Measurements from ENCODE around the gene TPSD1. TPM values are rescaled to one million over a fixed set of nuclear protein-coding genes. Genes with fewer than 3 reads are reported as not detected.

TPSD1 gene
- total and polyA plus RNA-seq, 2 experiments from 2014 or later, result 0.17 TPM; not detected in 1

DNA sequence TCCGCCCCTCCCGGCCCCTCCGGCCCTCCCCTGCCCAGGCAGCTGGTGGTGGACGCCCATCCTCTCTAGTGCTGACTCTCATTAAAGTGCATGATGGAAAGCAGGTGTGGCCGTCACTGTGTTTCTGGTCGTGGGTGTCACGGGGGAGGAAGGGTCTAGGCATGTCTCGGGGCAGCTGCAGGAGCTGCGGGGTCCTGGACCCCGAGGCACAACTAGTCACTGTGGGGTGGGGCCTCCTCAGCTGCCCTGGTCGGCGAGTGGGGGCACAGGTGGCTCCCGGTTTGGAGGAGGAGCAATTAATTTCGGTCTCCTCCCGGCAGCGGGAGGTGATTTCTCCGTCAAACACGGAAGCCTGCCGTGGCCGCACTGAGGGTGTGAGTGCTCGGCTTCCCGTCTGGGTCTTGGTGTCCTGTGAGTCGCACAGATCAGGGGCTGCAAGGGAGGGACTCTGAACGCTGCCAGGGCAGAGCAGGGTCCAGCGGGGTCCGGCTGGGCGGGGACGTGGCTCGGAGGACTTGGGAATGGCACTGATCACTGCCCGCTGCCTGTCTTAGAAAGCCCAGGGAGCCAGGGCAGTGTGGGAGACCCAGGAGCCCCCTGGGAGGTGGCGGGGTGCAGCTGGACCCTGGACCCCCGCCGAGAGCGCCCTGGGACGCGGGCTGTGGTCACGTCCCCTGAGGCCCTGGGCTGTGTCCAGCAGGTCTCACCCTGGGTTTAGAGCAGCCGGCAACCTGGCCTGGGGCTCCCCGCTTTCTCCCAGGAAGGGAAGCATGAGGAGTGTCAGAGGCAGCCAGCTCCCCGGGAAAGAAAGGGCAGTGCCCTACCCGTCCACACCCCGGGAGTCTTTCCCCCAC, 3.3 kb downstream of the TPSD1 start (continued):
- TF ChIP-seq, protein P1, sequence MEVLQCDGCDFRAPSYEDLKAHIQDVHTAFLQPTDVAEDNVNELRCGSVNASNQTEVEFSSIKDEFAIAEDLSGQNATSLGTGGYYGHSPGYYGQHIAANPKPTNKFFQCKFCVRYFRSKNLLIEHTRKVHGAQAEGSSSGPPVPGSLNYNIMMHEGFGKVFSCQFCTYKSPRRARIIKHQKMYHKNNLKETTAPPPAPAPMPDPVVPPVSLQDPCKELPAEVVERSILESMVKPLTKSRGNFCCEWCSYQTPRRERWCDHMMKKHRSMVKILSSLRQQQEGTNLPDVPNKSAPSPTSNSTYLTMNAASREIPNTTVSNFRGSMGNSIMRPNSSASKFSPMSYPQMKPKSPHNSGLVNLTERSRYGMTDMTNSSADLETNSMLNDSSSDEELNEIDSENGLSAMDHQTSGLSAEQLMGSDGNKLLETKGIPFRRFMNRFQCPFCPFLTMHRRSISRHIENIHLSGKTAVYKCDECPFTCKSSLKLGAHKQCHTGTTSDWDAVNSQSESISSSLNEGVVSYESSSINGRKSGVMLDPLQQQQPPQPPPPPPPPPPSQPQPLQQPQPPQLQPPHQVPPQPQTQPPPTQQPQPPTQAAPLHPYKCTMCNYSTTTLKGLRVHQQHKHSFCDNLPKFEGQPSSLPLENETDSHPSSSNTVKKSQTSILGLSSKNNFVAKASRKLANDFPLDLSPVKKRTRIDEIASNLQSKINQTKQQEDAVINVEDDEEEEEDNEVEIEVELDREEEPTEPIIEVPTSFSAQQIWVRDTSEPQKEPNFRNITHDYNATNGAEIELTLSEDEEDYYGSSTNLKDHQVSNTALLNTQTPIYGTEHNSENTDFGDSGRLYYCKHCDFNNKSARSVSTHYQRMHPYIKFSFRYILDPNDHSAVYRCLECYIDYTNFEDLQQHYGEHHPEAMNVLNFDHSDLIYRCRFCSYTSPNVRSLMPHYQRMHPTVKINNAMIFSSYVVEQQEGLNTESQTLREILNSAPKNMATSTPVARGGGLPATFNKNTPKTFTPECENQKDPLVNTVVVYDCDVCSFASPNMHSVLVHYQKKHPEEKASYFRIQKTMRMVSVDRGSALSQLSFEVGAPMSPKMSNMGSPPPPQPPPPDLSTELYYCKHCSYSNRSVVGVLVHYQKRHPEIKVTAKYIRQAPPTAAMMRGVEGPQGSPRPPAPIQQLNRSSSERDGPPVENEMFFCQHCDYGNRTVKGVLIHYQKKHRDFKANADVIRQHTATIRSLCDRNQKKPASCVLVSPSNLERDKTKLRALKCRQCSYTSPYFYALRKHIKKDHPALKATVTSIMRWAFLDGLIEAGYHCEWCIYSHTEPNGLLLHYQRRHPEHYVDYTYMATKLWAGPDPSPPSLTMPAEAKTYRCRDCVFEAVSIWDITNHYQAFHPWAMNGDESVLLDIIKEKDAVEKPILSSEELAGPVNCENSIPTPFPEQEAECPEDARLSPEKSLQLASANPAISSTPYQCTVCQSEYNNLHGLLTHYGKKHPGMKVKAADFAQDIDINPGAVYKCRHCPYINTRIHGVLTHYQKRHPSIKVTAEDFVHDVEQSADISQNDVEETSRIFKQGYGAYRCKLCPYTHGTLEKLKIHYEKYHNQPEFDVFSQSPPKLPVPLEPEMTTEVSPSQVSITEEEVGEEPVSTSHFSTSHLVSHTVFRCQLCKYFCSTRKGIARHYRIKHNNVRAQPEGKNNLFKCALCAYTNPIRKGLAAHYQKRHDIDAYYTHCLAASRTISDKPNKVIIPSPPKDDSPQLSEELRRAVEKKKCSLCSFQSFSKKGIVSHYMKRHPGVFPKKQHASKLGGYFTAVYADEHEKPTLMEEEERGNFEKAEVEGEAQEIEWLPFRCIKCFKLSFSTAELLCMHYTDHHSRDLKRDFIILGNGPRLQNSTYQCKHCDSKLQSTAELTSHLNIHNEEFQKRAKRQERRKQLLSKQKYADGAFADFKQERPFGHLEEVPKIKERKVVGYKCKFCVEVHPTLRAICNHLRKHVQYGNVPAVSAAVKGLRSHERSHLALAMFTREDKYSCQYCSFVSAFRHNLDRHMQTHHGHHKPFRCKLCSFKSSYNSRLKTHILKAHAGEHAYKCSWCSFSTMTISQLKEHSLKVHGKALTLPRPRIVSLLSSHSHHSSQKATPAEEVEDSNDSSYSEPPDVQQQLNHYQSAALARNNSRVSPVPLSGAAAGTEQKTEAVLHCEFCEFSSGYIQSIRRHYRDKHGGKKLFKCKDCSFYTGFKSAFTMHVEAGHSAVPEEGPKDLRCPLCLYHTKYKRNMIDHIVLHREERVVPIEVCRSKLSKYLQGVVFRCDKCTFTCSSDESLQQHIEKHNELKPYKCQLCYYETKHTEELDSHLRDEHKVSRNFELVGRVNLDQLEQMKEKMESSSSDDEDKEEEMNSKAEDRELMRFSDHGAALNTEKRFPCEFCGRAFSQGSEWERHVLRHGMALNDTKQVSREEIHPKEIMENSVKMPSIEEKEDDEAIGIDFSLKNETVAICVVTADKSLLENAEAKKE (CRISPR knock-in tag; IDR thresholded peaks at IDR 0.05), result no peak
- TF ChIP-seq ZNF331 (CRISPR knock-in tag; IDR thresholded peaks at IDR 0.05; ENCODE audit: low read depth) (no peak), NANOG (IDR thresholded peaks at IDR 0.05; ENCODE audit: borderline replicate concordance) (no peak), EZH2phosphoT487 (IDR thresholded peaks at IDR 0.05; ENCODE audit: unreplicated experiment) (no peak), POLR2AphosphoS5 (IDR thresholded peaks at IDR 0.05; ENCODE audit: low read depth) (no peak)

DNA sequence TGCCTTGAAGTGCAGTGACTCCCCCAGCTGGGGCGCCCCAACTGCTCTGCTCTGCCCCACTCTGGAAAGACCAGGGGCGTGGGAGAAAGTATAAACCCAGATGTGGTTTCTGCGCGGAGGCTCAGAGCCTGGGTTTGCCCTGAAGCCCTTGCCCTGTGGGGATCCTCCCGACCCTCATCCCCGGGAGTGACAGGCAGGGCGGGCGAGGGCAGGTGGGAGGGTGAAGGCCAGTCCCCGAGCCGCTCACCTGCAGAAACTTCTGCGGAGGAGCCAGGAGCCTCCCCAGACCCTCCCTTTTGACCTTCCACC, 3.8 kb downstream of the TPSD1 start:
- H3K79me2 ChIP-seq (replicated peaks; ENCODE audit: insufficient read depth), result no peaks in the 10 kb centered on the region
- H3K36me3 ChIP-seq (ENCODE audit: insufficient read depth), result no peaks in the 10 kb centered on the region
- no peaks in the 10 kb centered on the region for H3K4me1 ChIP-seq (ENCODE audit: insufficient read depth)
- no peak overlapping the region for H2AFZ ChIP-seq
- no peaks in the 10 kb centered on the region for H3K36me3 Mint-ChIP-seq (ENCODE audit: low read depth)
- H4K20me1 ChIP-seq (replicated peaks; ENCODE audit: insufficient read depth), result 0 out of 2 replicates have a peak, but pooled peaks cover 2% of the 10 kb centered on the region
- no peak overlapping the region; the same call in 1 of the 2 replicates for H3K4me3 ChIP-seq
- H3K9me2 ChIP-seq (ENCODE audit: insufficient read depth), result no peaks in the 10 kb centered on the region
- H3K27ac Mint-ChIP-seq, result no peak overlapping the region
- H3K27me3 Mint-ChIP-seq (ENCODE audit: insufficient read depth, low read depth, poor library complexity), result peaks cover 31% of the 10 kb centered on the region
- H3K9me3 Mint-ChIP-seq, result peaks cover 6% of the 10 kb centered on the region
- H3K27ac ChIP-seq (ENCODE audit: low read depth), result no peak overlapping the region
- ATAC-seq (peak; percentile 7; the same call in 2 of the 3 replicates), DNase-seq (ENCODE audit: low spot score) (no peak)
- H3K4me3 Mint-ChIP-seq, result no peak overlapping the region
- H3K4me1 Mint-ChIP-seq, result peaks cover 11% of the 10 kb centered on the region
- H3K27me3 ChIP-seq (ENCODE audit: insufficient read depth), result no peaks in the 10 kb centered on the region
- H3F3A ChIP-seq (replicated peaks; ENCODE audit: low read depth), result no peaks in the 10 kb centered on the region
- H3K4me2 ChIP-seq, result peak overlapping the region; percentile 70; the same call in 1 of the 2 replicates
- no peak for TF ChIP-seq ZNF331 (CRISPR knock-in tag; IDR thresholded peaks at IDR 0.05; ENCODE audit: low read depth)
- TF ChIP-seq STAT1 (IDR thresholded peaks at IDR 0.05; ENCODE audit: unreplicated experiment), result no peak
- TF ChIP-seq, protein P1 (CRISPR knock-in tag; IDR thresholded peaks at IDR 0.05), result no peak
- TF ChIP-seq, protein P2, sequence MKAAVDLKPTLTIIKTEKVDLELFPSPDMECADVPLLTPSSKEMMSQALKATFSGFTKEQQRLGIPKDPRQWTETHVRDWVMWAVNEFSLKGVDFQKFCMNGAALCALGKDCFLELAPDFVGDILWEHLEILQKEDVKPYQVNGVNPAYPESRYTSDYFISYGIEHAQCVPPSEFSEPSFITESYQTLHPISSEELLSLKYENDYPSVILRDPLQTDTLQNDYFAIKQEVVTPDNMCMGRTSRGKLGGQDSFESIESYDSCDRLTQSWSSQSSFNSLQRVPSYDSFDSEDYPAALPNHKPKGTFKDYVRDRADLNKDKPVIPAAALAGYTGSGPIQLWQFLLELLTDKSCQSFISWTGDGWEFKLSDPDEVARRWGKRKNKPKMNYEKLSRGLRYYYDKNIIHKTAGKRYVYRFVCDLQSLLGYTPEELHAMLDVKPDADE (IDR thresholded peaks at IDR 0.05), result no peak
- no peak for TF ChIP-seq ZNF114 (CRISPR knock-in tag; IDR thresholded peaks at IDR 0.05)
